Measurements from ENCODE around the gene NKD2.
"Not testable (repeated sequence)": the region's sequence is repeated elsewhere in the genome, so short reads cannot be mapped to it uniquely, and the experiment has no call there.

NKD2 gene

DNA sequence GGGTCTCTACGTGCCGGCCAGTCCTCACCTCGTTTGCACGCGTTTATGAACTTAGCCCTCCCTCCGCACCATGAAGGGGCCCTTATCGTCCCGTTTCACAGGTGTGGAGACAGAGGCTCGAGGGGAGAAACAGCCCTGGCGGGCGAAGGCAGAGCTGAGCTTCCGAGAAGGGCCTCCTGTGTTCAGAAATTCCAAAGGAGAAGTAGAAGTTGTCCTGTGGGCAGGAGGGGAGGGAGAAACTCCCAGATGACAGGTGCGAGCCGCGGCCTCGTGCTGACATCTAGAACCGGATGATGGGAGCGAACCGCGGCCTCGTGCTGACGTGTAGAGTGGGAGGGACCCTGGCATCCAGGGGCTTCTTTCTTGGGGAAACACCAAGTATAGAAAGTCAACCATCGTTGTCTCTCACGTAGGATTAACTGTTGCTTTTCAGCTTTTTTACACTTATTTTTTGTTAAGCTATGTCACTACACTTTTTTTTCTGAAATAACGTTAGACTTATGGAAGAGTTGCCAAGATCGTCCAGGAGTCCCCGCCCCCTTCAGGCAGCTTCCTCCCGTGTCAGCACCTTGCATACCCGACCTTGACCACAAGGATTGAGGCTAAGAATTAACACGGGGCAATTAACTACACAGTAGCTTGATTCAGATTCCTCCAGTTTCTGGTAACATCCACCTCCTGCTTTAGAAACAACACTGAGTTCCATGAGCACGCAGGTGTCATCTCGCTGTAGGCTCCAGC lies 42.8 kb upstream of the NKD2 start:
- TF ChIP-seq CTCF (IDR thresholded peaks at IDR 0.05): no peak
- Histone ChIP-seq H3K4me1 (ENCODE audit: control insufficient read depth in 1 of 2, insufficient read depth in 1 of 2, low read depth in 1 of 2, low read length in 1 of 2) (no peaks in the 10 kb centered on the region), H3K27me3 (peaks cover 34% of the 10 kb centered on the region)

GRCh38 chr5:966345-966710 lies 42.3 kb upstream of the NKD2 start:
- H3K4me3 ChIP-seq (ENCODE audit: low read depth in 1 of 2, low read length in 1 of 2): no peak overlapping the region
- H3K4me1 ChIP-seq (ENCODE audit: control insufficient read depth in 1 of 2, insufficient read depth in 1 of 2, low read depth in 1 of 2, low read length in 1 of 2): no peaks in the 10 kb centered on the region
- TF ChIP-seq CTCF (IDR thresholded peaks at IDR 0.05): no peak
- no peak overlapping the region for H3K27ac ChIP-seq
- no peaks in the 10 kb centered on the region for H3K36me3 ChIP-seq
- peaks cover 34% of the 10 kb centered on the region for H3K27me3 ChIP-seq
- no peaks in the 10 kb centered on the region for H3K9me3 ChIP-seq

More for the DNA sequence above, 42.8 kb upstream of the NKD2 start:
- Histone ChIP-seq H3K27ac (no peak overlapping the region), H3K9me3 (no peaks in the 10 kb centered on the region), H3K4me3 (ENCODE audit: low read depth in 1 of 2, low read length in 1 of 2) (no peak overlapping the region), H3K36me3 (no peaks in the 10 kb centered on the region)

DNA sequence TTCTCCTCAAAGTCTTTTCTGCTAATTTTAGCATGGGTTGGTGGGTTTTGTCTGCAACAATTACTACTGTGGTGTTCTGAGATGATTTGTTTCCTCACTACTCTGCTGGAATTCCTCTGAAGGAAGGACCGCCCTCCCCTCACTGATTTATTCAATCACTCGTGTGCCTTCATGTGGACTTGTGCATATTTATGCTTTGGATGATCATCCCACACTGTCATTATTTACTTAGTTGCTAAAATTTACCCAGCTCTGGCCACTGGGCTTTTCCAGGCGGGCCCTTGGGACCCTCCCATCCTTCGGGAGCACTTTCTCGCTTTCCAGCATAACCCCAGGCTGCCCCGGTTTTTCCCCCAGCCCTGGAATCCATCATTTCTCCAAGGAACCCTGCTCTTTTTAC lies 41.7 kb upstream of the NKD2 start:
- no peak overlapping the region for H3K4me3 ChIP-seq (ENCODE audit: low read depth in 1 of 2, low read length in 1 of 2)
- TF ChIP-seq CTCF (IDR thresholded peaks at IDR 0.05): no peak
- no peaks in the 10 kb centered on the region for H3K36me3 ChIP-seq
- H3K27me3 ChIP-seq: peaks cover 34% of the 10 kb centered on the region
- no peaks in the 10 kb centered on the region for H3K4me1 ChIP-seq (ENCODE audit: control insufficient read depth in 1 of 2, insufficient read depth in 1 of 2, low read depth in 1 of 2, low read length in 1 of 2)
- no peak overlapping the region for H3K27ac ChIP-seq
- H3K9me3 ChIP-seq: no peaks in the 10 kb centered on the region

DNA sequence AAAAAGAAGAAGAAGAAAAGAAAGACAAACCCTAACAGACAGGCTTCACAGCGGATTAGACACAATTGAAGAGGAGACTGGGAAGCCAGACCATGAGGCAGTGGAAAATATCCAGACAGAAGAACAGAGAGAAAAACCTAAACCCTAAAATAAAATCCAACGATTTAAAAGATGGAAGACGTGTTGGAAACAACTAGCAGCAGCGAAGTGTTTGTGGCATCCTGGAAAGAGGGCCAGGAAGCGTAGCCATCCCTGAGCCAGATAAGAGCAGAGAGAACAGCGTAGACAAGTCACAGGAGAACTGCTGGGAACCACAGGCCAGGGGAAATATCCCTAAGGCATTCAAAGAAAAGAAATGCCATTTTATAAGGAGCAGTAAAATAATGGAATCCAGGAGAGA lies 39.7 kb upstream of the NKD2 start:
- Histone ChIP-seq H3K4me1 (ENCODE audit: control insufficient read depth in 1 of 2, insufficient read depth in 1 of 2, low read depth in 1 of 2, low read length in 1 of 2) (no peaks in the 10 kb centered on the region), H3K36me3 (no peaks in the 10 kb centered on the region), H3K4me3 (ENCODE audit: low read depth in 1 of 2, low read length in 1 of 2) (no peak overlapping the region), H3K27ac (no peak overlapping the region), H3K27me3 (peaks cover 34% of the 10 kb centered on the region), H3K9me3 (no peaks in the 10 kb centered on the region)
- TF ChIP-seq CTCF (IDR thresholded peaks at IDR 0.05): no peak

DNA sequence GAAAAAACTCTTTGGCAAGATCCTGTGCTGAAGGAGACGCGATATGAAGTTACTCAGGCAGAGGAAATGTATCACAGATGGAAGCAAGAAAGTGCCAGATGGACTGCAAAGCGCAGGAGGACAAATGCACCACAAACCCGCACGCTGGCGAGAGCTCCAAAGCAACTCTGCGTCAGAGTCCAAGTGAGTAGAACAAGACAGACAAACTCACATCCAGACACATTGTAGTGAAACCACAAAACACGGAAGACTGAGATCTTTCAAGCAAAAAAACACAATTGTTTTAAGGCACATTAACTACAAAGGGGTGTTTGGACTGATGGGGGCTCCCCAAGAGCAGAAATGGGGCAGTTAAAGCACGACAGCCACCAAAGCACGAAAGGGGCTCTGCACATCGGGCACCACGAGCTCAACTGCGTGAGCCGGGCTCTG lies 39.2 kb upstream of the NKD2 start:
- H3K4me1 ChIP-seq (ENCODE audit: control insufficient read depth in 1 of 2, insufficient read depth in 1 of 2, low read depth in 1 of 2, low read length in 1 of 2): no peaks in the 10 kb centered on the region
- H3K27me3 ChIP-seq: peaks cover 34% of the 10 kb centered on the region
- H3K27ac ChIP-seq: no peak overlapping the region
- no peaks in the 10 kb centered on the region for H3K9me3 ChIP-seq
- TF ChIP-seq CTCF (IDR thresholded peaks at IDR 0.05): no peak
- H3K36me3 ChIP-seq: no peaks in the 10 kb centered on the region
- H3K4me3 ChIP-seq (ENCODE audit: low read depth in 1 of 2, low read length in 1 of 2): no peak overlapping the region

DNA sequence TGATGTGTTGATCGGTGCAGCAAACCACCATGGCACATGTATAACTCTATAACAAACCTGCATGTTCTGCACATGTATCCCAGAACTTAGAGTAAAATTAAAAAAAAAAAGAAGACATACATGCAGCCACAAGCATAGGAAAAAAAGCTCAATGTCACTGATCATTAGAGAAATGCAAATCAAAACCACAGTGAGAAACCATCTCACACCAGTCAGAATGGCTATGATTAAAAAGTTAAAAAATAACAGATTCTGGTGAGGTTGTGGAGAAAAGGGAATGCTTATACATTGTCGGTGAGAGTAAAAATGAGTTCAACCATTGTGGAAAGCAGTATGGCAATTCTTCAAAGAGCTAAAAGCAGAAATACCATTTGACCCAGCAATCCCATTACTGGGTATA lies 36.0 kb upstream of the NKD2 start:
- not testable (repeated sequence) for H3K4me1 ChIP-seq (ENCODE audit: control insufficient read depth in 1 of 2, insufficient read depth in 1 of 2, low read depth in 1 of 2, low read length in 1 of 2); H3K36me3 ChIP-seq; H3K27ac ChIP-seq; H3K9me3 ChIP-seq; H3K4me3 ChIP-seq (ENCODE audit: low read depth in 1 of 2, low read length in 1 of 2)
- peaks cover 28% of the 10 kb centered on the region for H3K27me3 ChIP-seq

Measured in neutrophil (primary cell).